CD14-positive monocyte (primary cell): ENCODE data around the gene VPS72. TPM values are rescaled to one million over a fixed set of nuclear protein-coding genes. Genes with fewer than 3 reads are reported as not detected.

Experiments used
- DNase-seq, 3 donors: peaks; one replicate each; pipeline ENCODE4 v3.0.0-alpha.2; 2011 to 2022
- H2AFZ ChIP-seq: 2 replicates; pipeline ENCODE4 v1.6.0; 2012; ENCODE audit warnings: mild to moderate bottlenecking, low read depth, low read length, inconsistent platforms; ENCODE audit not compliant: insufficient read depth, poor library complexity, severe bottlenecking
- H3K27ac ChIP-seq, 2 donors: 1 replicate in 1 of 2; 2 replicates in 1 of 2; pipeline ENCODE4 v1.5.1; 2012 to 2013; ENCODE audit warnings: low read length in 2 of 2, control low read depth in 1 of 2, inconsistent platforms in 1 of 2, low read depth in 1 of 2, mild to moderate bottlenecking in 1 of 2
- H3K27me3 ChIP-seq, 2 donors: one replicate each; pipeline versions ENCODE4 v1.6.0 to v1.6.1; 2011 to 2013; ENCODE audit warnings: low read length in 2 of 2; ENCODE audit not compliant: control insufficient read depth in 2 of 2, insufficient read depth in 2 of 2
- H3K36me3 ChIP-seq, 2 donors: replicated peaks in 1 of 2; 1 replicate in 1 of 2; 2 replicates in 1 of 2; pipeline versions ENCODE4 v1.5.1 to v1.6.1; 2012 to 2013; ENCODE audit warnings: low read length in 2 of 2, control low read depth in 1 of 2, inconsistent platforms in 1 of 2, mild to moderate bottlenecking in 1 of 2; ENCODE audit not compliant: insufficient read depth in 2 of 2, control insufficient read depth in 1 of 2
- H3K4me1 ChIP-seq, 2 donors: 1 replicate in 1 of 2; 2 replicates in 1 of 2; pipeline versions ENCODE4 v1.5.1 to v1.6.1; 2012 to 2013; ENCODE audit warnings: low read length in 2 of 2, control low read depth in 1 of 2, inconsistent platforms in 1 of 2, mild to moderate bottlenecking in 1 of 2, moderate library complexity in 1 of 2; ENCODE audit not compliant: insufficient read depth in 2 of 2, control insufficient read depth in 1 of 2
- H3K4me2 ChIP-seq: replicated peaks from 2 replicates; pipeline ENCODE3; 2012; ENCODE audit warnings: low read length, moderate library complexity, mild to moderate bottlenecking; ENCODE audit not compliant: poor library complexity, severe bottlenecking; ENCODE audit errors: extremely low read depth
- H3K4me3 ChIP-seq, 3 experiments: fragments of 200-600 bp in 1 of 3; sonication (generic) in 1 of 3; replicated peaks in 1 of 3; 1 replicate in 2 of 3; 2 replicates in 1 of 3; pipeline ENCODE4 v1.5.1; 2011 to 2013; ENCODE audit warnings: low read length in 3 of 3, mild to moderate bottlenecking in 3 of 3, control low read depth in 2 of 3, low read depth in 2 of 3, inconsistent platforms in 1 of 3, moderate library complexity in 1 of 3
- H3K79me2 ChIP-seq: 2 replicates; pipeline ENCODE4 v1.6.0; 2012; ENCODE audit warnings: mild to moderate bottlenecking, control low read depth, inconsistent platforms, low read length, moderate library complexity; ENCODE audit not compliant: insufficient read depth
- H3K9ac ChIP-seq: 2 replicates; pipeline ENCODE4 v1.6.0; 2017; ENCODE audit warnings: low read length, mild to moderate bottlenecking; ENCODE audit not compliant: insufficient read depth, poor library complexity, severe bottlenecking
- H3K9me3 ChIP-seq, 2 donors: replicated peaks in 1 of 2; 1 replicate in 1 of 2; 2 replicates in 1 of 2; pipeline versions ENCODE4 v1.5.1 to v1.6.1; 2012 to 2013; ENCODE audit warnings: low read length in 2 of 2, control low read depth in 1 of 2; ENCODE audit not compliant: control insufficient read depth in 1 of 2, insufficient read depth in 1 of 2
- H4K20me1 ChIP-seq: 2 replicates; pipeline ENCODE4 v1.6.0; 2012; ENCODE audit warnings: mild to moderate bottlenecking, low read length, control low read depth, moderate library complexity; ENCODE audit not compliant: insufficient read depth
- H3K27ac Mint-ChIP-seq, 7 donors: one replicate each; pipeline ENCODE4 v1.8.0; 2020; ENCODE audit warnings: mild to moderate bottlenecking in 7 of 7, mixed read lengths in 7 of 7, moderate library complexity in 6 of 7, inconsistent platforms in 2 of 7
- H3K27me3 Mint-ChIP-seq, 3 donors: one replicate each; pipeline ENCODE4 v1.8.0; 2021 to 2022; ENCODE audit warnings: low read depth in 3 of 3, mild to moderate bottlenecking in 3 of 3, mixed read lengths in 3 of 3, moderate library complexity in 3 of 3, inconsistent platforms in 1 of 3
- H3K36me3 Mint-ChIP-seq, 2 donors: one replicate each; pipeline ENCODE4 v1.8.0; 2020; ENCODE audit warnings: mixed read lengths in 2 of 2, inconsistent platforms in 1 of 2, mild to moderate bottlenecking in 1 of 2
- H3K4me1 Mint-ChIP-seq: one replicate; pipeline ENCODE4 v1.8.0; 2020; ENCODE audit warnings: mild to moderate bottlenecking, mixed read lengths
- H3K4me3 Mint-ChIP-seq, 2 donors: one replicate each; pipeline ENCODE4 v1.8.0; 2020; ENCODE audit warnings: mild to moderate bottlenecking in 2 of 2, mixed read lengths in 2 of 2, moderate library complexity in 1 of 2
- H3K9me3 Mint-ChIP-seq, 7 donors: one replicate each; pipeline ENCODE4 v1.8.0; 2020 to 2022; ENCODE audit warnings: mixed read lengths in 7 of 7, mild to moderate bottlenecking in 6 of 7, moderate library complexity in 6 of 7, inconsistent platforms in 2 of 7
- WGBS: methylation state at CpG from one replicate; pipeline ENCODE4 v1.1.5; 2013; ENCODE audit warnings: missing lambda C conversion rate; ENCODE audit not compliant: insufficient coverage; 5-methylcytosine and 5-hydroxymethylcytosine counted together
- intact Hi-C, 2 donors: fragments of 100-400 bp; cut with micrococcal nuclease; formaldehyde crosslinking; loops; one replicate each; pipeline versions ENCODE4 v1.15.0 to v1.15.1; 2023
- polyA plus RNA-seq, 3 donors: library from polyadenylated mRNA; depleted of rRNA in 1 of 3; unstranded in 2 of 3; stranded (reverse) in 1 of 3; fragments of 300-500 nt in 2 of 3; fragments of >200 nt in 1 of 3; fragmentation: Illumina TruSeq in 2 of 3; gene quantifications; 1 replicate in 2 of 3; 2 replicates in 1 of 3; pipeline ENCODE4 v1.2.3, GENCODE V29; 2012 to 2021
- TF ChIP-seq, protein P1 (sequence below): fragments of 200-600 bp; IDR thresholded peaks from one replicate; pipeline ENCODE4 v1.8.0; 2022; ENCODE audit warnings: antibody characterized with exemption, mild to moderate bottlenecking

VPS72 gene
- polyA plus RNA-seq, 3 donors, result 30.4 to 43.3 (median 37.7) TPM

DNA sequence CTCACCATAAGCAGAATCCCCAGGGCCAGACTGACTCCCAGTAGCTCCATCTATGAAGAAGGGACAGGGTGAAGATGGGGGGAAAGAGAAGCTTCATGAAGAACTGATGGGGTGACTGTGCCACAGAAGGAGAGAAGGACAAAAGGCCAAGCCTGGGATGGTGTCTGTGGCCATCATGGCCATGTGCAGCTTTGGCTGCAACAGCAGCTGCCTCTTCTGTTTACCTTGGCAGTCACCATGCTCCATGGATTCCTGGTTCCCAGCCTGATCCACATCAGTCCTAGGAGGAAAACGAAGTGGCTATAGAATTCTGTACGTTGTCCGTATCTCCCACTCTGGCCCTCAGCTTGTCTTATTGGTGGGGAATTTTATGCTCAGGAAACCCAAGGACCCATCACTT lies 55.6 kb downstream of the VPS72 start:
- intact Hi-C loops, result no loop called here
- Mint-ChIP-seq H3K27me3 (peaks cover 10 to 19% (median 12%) of the 10 kb centered on the region in 3 donors), H3K4me3 (no peak overlapping the region), H3K9me3 (peaks cover 0 to 6% (median 0%) of the 10 kb centered on the region in 7 donors), H3K27ac (peak overlapping the region in 1 of 7 donors; percentile 36), H3K4me1 (peaks cover 15% of the 10 kb centered on the region), H3K36me3 (no peaks in the 10 kb centered on the region)
- H3K4me2 ChIP-seq, result no peak overlapping the region
- no peaks in the 10 kb centered on the region for H4K20me1 ChIP-seq
- no peak overlapping the region for H3K27ac ChIP-seq
- DNase-seq, result no peak
- no peaks in the 10 kb centered on the region for H3K79me2 ChIP-seq
- H3K4me3 ChIP-seq, result no peak overlapping the region
- no peak overlapping the region for H2AFZ ChIP-seq
- H3K4me1 ChIP-seq, result peaks cover 14 to 16% of the 10 kb centered on the region in 2 donors
- H3K36me3 ChIP-seq, result no peaks in the 10 kb centered on the region
- no peak overlapping the region for H3K9ac ChIP-seq
- H3K9me3 ChIP-seq, result no peaks in the 10 kb centered on the region
- TF ChIP-seq, protein P1, sequence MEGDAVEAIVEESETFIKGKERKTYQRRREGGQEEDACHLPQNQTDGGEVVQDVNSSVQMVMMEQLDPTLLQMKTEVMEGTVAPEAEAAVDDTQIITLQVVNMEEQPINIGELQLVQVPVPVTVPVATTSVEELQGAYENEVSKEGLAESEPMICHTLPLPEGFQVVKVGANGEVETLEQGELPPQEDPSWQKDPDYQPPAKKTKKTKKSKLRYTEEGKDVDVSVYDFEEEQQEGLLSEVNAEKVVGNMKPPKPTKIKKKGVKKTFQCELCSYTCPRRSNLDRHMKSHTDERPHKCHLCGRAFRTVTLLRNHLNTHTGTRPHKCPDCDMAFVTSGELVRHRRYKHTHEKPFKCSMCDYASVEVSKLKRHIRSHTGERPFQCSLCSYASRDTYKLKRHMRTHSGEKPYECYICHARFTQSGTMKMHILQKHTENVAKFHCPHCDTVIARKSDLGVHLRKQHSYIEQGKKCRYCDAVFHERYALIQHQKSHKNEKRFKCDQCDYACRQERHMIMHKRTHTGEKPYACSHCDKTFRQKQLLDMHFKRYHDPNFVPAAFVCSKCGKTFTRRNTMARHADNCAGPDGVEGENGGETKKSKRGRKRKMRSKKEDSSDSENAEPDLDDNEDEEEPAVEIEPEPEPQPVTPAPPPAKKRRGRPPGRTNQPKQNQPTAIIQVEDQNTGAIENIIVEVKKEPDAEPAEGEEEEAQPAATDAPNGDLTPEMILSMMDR, result no peak
- H3K27me3 ChIP-seq, result peaks cover 0 to 8% of the 10 kb centered on the region in 2 donors
- no CpG with 5 or more reads among the region's 3 CpGs for WGBS

DNA sequence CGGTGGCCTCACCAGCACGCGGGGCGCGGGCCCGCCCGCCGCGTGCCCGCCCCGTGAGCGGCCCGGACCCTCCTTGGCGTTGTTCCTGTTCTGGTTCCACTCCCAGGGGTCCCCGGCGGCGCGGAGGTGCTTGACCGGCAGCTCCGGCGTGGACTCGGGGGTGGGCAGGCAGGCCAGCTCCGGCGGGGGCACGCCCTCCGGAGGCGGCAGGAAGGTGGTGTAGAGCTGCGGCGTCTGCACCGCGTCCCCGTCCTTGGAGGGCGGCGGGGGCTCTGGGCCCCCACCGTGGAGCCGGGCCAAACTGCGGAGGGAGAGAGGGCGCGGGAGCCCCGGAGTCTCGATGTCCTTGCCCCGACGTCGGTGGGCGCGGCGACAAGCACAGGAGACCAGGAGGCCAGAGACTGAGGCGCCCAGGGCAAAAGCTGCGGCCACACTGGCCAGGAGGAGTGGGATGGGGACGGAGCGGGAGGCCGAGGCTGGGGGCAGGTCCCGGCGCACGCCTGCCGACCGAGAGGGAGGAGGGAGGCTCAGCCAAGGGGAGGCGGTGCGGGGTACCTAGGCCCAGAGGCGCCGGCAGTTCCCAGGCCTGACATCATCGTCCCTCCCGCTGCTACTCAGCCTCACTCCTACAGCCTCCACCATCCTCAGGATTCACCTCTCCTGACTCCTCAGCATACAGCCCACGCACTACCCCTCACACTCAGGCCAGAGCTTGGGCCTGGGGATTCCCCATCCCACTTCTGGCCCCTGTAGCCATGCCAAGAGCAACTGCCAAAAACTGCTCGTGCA lies 56.8 kb downstream of the VPS72 start:
- Mint-ChIP-seq H3K27ac (no peak overlapping the region), H3K36me3 (no peaks in the 10 kb centered on the region), H3K4me1 (peaks cover 15% of the 10 kb centered on the region), H3K27me3 (peaks cover 10 to 14% (median 12%) of the 10 kb centered on the region in 3 donors), H3K9me3 (peaks cover 0 to 6% (median 0%) of the 10 kb centered on the region in 7 donors), H3K4me3 (peak overlapping the region in 1 of 2 donors; percentile 50)
- no peaks in the 10 kb centered on the region for H3K9me3 ChIP-seq
- TF ChIP-seq, protein P1, result no peak
- no peaks in the 10 kb centered on the region for H4K20me1 ChIP-seq
- no peaks in the 10 kb centered on the region for H3K79me2 ChIP-seq
- H3K9ac ChIP-seq, result no peak overlapping the region
- WGBS, result 97% methylated on average over 59 of the region's 65 CpGs
- H3K27ac ChIP-seq, result no peak overlapping the region
- no peak for DNase-seq
- peaks cover 14 to 16% of the 10 kb centered on the region in 2 donors for H3K4me1 ChIP-seq
- H3K4me3 ChIP-seq, result no peak overlapping the region
- H3K27me3 ChIP-seq, result peaks cover 0 to 8% of the 10 kb centered on the region in 2 donors
- H2AFZ ChIP-seq, result no peak overlapping the region
- H3K36me3 ChIP-seq, result no peaks in the 10 kb centered on the region
- no peak overlapping the region for H3K4me2 ChIP-seq
- intact Hi-C loops, result no loop called here
